ENCODE measurements around the gene CMKLR1.

CMKLR1 gene

DNA sequence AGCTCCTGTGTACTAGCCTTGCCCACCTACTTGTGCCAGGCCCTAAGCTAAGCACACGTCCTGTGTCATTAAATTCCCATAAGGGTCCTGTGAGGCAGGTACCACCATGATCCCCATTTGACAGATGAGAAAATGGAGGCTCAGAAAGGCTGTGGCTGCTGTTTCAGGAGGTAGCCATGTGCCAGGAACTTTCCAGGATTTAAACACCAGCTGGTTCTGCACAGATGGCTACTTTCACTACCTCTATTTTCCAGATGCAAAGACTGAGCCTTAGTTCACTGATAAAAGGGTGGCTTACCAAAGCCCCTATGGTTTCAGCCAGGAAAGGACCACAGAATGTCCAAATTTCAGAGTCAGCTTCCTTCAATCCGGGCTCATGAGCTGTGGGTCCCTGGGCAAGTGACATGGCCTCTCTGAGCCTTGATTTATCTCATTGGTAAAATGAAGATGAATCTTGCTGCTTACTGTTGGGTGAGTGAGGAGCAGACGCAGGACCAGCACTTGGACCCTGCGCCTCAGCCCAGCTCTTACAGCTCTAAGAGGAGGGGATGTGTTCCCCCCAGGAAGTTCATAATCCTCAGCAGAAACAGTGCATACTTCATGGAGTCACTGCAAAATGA lies 23.5 kb downstream of the CMKLR1 start:
- no peak for DNase-seq (ENCODE audit: low read depth)

DNA sequence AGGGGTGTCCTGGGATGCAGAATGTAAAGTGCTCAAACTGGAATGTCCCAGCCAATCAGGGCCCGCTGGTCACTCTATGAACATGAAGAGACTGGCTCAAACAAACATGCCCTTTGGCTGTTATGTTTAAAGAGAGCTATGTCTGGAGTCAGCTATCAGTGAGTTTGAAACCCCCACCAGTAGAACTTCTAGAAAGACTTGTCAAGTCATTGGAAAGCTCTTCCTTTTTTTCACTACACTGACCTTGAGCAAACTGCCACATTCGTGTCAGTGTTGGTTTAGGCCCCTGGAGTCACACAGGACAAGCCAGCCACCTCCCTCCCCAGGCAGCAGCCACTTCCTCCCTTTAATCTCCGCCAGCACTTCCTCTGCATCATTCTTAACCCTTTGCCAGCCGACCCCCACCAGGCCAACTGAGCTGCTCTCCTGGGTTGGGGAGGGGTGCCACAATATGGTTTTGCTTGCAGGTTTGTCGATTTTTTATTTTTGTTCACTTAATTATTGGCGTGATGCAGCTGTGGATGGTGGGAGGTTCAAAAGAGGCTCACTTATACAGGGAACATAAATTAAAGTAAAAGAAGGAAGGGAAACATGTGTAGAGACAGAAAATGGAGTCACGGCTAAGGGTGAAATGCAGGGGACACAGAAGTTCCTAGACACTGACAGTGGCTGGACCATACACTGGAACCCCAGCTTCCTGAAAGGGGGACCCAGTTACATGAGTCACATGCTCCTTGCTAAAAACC lies 25.3 kb downstream of the CMKLR1 start:
- DNase-seq (ENCODE audit: low read depth) = no peak

DNA sequence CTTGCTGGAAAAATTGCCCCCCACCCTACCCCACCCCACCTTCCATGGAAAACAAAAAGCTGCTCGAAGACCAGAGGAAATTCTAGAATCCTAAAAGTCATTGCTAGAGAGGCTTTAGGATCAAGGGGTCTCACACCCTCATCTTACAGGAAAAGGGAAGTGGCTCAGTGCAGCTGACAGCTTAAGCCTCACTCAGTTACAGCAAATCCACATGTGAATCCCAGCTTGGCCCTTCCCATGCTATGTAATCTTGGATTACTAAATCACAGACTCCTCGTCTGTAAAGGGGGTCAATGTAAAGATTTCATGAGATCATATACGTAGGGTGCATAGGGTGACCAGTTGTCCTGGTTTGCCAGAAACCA lies 25.9 kb downstream of the CMKLR1 start:
- DNase-seq (ENCODE audit: low read depth) = no peak

DNA sequence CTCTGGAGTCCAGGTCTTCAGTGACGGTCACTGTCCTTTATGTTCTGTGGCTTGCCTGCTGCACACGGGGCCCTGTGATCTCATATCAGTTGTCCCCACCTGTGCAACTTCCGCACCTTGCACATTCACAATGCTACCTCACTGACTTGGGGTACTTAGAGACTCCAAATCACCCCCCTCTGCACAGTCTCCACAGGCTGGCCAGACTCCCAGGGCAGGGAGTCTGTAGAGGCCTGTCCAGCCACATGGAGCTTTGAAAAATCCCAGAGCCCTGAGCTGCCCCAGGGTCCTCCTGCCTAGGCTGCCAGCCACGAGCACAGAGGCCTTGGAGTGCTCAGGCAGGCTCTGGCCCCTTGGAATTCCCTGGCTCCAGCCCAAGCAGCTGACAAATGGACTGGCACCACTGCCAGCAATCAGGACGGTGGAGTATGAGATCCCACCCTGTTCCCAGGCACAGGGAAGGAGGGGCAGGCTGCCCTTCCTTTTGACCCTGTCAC lies 26.4 kb downstream of the CMKLR1 start:
- DNase-seq (ENCODE audit: low read depth) = no peak

DNA sequence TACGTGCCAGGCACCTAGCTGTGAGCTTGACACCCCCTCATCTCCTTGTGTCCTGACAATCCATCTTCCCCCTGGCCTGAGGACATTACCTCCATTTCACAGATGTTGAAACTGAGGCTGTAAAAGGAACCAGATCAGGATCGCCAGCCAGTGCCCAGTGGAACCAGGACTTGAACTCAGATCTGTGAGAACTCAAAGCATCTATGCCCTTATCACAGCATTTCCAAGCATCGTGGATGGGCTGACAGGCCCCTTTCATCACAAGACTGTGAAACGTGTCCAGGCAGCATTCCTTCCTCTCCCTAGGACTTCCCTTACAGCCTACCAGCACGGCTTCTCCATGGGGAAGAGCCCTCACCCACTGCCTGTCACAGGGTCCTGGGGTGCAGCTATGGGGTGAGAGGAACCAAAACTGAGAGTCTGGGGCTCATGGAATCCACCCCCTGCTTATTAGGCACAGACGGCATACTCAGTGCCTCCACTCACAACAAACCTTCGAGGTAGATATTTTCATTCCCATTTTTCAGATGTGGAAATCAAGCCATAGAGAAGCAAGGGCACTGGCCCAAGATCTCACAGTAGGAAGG lies 26.9 kb downstream of the CMKLR1 start:
- DNase-seq (ENCODE audit: low read depth) = no peak

DNA sequence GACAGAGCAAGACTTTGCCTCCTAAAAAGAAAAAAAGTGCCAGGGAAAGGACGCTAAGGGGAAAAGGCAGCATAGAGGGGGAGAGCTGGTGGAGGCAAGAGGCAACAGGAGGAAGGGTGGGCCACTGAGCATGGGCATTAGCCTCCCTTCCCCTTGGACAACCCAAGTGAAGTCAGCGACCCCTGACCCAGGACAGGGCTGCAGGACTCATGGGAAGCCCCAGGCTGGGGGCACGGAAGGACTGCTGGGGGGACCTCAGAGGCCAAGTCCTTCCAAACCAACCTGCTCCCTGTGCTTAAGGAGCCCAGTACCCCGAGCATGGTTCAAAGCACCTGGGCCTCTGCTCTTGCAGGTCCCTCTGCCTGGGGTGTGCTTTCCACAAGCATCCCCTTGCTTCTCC lies 27.5 kb downstream of the CMKLR1 start:
- DNase-seq (ENCODE audit: low read depth) = no peak

DNA sequence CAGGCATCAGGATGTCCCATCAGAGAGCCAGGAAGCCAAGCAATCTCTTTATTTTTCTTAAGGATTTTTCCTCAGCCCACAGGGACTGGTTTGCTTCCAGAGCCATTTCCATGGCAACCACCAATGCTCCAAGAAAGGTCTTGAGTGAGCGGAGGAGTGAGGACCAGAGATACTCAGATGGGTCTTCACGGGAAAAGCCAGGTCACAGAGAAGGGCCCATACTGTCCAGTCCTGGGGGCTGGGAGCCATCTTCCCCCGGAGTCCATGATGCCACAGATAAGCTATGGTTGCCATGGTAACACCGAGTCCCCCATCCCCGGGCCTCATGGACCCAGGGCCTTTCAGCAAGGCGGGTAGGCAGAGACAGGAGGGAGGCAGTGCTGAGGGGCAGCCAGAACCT lies 28.6 kb downstream of the CMKLR1 start:
- no peak for DNase-seq (ENCODE audit: low read depth)

DNA sequence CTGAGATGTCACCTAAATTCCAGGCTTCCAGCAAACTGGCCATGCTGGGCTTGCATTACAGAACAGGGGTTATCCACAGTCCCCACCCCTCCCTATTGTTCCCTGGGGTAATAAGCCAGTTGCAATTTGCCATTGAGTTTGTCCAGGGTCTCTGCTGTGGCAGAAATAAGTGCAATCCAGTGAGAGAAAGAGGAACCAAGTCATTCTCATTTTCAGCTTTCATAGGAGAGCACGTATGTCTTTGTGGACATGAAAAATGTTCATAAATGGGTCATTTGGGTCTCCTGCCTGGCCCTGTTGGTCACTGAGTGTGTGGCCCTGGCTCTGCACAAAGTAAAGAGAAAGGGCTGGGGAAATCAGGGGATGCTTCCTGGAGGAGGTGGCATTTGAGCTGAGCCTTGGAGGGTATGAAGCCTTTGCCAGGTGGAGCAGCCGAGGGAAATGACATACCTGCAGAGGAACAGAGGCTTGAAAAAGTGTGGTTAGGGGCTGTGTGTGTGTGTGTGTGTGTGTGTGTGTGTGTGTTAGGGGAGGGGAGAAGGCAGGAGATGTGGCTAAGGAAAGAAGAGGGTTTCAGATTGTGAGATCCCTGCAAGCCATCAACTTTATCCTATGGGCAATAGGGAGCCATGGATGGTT lies 29.3 kb downstream of the CMKLR1 start:
- DNase-seq (ENCODE audit: low read depth) = no peak

DNA sequence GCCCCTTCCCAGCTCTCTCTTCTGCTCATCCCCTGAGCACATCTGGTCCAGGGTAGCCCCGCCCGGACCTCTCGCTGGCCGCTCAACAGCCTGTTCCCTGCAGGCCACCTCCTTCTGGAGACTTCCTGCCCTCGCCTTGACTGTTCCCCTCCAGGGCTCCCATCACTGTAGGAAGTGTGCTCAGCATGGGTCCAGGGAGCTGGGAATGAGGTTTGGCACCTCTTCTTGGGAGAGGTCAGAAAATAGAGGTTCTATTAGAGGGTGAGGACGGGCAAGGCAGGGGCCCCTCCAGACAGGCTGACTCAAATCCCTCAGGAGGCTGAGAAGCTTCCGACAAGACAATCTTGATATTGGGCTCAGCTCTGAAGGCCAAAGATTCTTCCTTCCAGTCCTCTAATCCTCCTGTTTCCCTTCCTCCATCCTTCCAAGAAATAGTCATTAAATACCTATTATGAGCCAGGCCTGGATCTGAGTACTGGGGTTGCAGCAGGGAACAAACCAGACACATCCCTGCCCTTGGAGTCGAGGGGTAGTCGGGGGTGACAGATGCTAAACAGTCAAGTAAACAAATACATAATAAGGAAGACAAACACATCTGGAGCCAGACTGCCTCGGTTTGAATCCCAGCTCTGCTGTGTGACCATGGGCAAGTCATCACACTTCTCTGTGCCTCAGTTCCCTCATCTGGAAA lies 30.6 kb downstream of the CMKLR1 start:
- no peak for DNase-seq (ENCODE audit: low read depth)

DNA sequence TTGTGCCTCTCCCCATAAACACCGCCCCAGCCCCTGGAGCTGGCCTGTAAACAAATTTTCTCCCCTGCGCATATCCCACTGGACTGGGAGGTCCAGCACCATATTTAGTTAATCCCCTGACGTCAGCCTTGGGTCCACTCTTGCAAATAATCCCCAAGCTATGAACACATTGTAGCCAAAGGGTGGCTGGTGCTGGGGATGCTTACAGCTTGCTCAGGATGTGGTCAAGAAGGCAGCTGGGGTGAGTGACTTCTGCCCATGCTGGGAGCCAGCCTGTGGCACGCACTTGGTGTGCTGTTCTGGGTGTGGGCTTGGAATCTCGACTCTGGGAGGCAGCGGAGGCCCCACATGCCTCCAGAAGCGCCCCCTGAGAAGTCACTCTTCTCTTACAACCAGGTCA lies 32.1 kb downstream of the CMKLR1 start:
- no peak for DNase-seq (ENCODE audit: low read depth)

DNA sequence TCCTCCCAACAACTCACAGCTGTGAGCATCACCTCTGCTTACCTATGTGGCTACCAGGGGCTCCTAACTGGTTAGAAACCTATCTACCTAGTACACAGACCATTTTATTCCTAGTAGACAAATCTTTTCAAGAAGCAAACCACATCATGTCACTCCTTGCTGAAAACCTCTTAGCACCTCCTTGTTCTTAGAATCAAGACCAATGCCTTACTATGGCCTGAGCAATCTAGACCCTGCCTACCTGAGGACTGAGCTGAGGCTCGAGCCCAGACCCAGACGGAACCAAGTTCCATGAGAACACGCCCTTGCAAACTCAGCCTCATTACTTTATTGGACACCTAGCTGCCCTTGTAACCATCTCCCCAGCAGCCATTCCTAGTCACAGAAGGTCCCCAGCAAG lies 32.6 kb downstream of the CMKLR1 start:
- no peak for DNase-seq (ENCODE audit: low read depth)

DNA sequence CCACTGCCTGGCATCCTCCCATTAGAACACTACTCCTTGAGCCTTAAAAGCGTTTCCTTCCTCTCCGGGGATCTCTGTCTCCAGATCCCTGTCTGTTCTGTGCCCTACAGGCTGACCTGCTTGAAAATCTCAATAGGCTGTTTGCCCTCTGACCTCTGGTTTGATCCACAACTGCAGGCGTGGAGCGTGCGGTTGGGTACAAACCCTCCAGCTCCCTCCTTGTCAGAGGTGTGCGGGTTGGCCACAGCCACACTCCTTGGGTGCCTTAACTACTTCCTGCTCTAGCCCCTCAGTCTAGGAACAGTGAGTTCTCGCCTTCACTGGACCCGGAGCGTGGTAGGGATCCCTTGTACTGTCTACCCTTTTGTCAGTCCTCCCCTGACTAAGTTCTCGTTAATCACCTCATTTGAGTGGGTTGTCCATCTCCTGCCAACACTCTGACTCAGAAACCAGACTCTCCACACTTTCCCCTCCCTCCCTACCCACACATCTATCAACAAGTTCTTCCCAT lies 33.1 kb downstream of the CMKLR1 start:
- no peak for DNase-seq (ENCODE audit: low read depth)

DNA sequence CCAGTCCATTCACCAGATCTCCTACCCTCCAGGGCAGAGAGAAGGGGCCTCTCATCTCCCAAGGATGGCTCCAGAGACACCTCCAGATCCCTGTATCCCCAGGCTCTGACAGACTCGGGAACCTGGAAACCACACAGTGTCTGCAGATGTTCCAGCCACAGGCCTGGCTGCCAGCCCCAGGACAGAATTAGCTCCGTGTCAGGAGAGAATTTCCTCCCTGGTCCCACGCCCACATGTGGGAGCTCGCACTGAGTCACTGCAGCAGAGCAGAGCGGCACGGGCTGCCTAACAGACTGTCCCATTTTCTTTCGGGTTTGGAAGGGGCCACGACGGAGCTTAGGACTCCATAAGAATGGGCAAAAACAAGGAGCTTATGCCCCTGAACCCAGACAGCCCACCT lies 33.6 kb downstream of the CMKLR1 start:
- no peak for DNase-seq (ENCODE audit: low read depth)

DNA sequence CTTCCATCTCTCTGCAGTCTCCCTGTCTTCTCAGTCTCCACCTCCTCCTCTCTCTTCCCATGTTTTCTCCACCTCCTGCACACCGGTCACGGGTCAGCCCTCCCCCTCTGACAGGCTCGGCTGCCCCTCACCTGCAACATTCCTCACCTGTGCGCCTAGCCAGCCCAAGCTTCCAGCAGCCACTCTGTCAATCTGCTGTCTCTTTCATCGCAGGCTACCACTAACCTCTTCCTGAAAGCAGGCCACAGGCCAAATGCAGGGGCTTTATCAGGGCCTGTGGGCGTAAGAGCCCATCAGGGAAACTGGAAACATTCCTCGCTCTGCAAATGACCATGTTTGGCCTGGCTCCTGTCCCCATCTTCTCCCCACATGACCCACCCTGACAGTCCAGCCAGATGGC lies 34.5 kb downstream of the CMKLR1 start:
- DNase-seq (ENCODE audit: low read depth) = no peak

DNA sequence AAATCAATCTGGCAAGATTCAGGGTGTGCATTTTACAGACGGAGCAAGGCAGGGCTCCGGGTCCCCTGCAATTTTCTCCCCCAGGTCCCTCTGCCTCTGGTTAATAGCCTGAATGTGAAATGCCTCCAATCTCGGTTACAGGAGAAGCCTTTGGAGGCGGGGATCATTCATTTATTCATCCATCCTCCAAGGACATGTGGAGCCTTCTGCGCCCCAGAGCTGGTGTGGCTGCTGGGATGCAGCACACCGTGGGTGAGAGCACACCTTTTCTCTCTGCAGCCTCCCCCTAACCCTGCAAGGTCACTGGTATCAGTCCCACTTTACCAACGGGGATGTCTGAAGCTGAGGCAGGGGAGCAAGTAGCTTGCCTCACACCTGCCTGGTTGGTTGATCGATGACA lies 35.4 kb downstream of the CMKLR1 start:
- DNase-seq (ENCODE audit: low read depth) = no peak

DNA sequence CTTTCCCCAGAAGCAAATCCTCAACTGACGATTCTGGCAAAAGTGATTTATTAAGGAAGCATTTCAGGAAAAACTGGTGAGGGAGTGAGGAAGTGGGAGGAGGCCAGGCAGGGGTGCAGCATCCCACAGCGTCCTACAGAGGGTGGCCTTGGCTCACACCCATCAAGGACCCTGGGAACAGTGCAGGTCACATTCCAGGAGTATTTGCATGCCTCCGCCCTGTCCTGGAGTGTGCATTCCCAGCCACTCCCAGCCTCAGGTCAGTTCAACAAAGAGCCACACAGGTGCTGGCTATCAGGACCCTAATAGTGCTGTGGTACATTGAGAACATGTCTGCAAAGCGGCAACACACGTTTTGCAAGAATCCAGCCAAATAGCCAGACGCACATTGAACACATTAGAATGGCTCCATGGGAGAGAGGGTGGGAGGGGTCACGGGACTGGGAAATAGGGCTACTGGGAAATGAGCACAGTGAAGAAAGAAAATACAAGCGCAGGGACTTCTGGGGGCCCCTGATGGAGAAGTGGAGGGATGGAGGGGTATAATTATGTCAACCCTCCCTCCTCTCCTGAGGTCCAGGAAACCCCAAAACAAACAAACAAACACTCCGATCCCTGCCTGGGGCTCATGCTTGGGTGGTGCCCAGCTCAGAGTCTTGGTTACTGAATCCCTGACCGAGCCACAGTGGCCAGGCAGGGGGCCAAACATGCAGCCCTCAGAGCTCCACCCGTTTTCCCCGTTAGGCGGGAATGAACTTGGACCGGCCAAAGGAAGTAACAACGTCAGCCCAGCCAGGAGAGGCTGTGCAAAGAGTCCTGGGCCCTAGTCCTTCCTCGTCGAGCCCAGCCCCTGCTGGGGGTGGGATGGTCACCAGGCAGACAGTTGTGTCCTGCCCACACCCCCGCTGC lies 36.5 kb downstream of the CMKLR1 start:
- no peak for DNase-seq (ENCODE audit: low read depth)

DNA sequence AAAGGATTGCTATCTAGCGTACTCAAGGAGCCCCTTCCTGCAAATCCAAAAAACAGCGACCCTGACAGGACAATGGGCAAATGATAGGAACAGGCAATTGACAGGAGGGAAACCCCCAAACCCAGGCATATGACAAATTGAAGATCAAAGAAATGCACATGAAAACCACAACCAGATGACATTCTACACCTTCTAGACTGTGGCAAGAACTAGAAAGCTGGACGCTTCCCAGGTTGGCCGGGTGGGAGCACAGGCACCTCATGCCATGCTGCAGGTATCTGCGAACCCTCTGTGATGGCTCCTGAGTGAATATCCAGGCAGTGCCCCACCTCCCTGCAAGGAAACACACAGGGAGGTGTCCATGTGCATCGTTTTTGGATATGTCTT lies 37.1 kb downstream of the CMKLR1 start:
- DNase-seq (ENCODE audit: low read depth) = no peak

DNA sequence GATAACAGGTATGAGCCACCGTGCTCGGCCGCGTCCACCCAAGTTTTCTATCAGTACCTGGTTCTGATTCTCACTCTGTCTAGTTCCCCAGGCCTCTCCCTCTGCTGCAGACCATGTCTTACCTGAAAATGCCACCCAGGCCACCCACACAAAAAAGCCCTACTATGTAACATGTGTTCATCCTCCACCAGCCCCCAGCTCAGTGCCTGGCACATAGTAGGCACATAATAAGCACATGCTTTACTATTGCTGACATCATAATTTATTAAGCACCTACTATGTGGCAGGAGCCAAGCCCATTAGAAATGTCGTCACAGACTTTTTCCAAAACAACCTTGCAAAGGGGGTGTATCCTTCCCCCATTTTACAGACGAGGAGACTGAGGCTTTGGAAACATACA lies 37.8 kb downstream of the CMKLR1 start:
- DNase-seq (ENCODE audit: low read depth) = no peak

DNA sequence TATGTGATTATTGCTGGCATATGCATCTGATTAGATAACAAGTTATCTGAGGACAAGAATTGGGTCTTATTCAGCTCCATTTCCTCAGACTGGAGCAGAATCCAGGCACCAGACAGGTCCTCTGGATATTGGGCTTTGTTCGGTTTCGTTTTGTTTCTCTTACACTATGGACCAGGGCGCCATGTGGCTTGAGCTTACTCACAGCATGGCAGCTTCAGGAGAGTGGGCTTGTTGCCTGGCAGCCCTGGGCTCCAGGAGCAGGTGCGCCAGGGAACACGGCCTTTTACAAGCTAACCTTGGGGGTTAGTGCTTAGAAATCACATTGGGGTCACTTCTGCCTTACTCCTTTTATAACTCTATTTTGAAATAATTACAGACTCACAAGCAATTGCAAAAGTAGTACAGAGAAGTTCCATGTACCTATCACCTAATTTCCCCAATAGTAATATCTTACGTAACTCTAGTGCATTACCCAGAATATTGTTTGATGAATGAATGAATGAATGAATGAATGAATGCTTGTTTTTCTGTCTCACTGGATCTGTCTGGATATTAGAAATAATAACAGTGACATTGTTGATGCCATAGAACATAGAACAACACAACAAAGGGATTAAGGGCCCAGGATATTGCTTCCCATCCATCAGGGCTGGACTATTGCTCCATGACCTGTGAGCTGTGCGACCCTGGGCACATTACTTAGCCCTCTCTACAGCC lies 39.0 kb downstream of the CMKLR1 start:
- no peak for DNase-seq (ENCODE audit: low read depth)

DNA sequence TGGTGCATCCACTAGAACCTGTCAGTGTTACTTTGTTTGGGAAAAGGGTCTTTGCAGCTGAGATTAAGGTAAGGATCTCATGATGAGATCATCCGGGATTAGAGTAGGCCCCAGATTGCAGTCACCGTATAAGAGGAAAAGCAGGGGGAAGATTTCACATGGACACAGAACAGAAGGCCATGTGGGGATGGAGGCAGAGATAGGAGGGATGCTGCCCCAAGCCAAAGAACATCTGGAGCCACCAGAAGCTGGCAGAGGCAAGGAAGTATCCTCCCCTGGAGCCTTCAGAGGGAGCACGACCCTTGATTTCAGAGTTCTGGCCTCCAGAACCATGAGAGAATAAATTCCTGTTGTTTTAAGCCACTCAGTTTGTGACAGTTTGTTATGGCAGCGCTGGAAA lies 39.6 kb downstream of the CMKLR1 start:
- DNase-seq (ENCODE audit: low read depth) = no peak
